AG09319 (cell line): ENCODE data around the gene APLP2.

Source experiments
- DNase-seq: peaks from one replicate; pipeline ENCODE4 v3.0.0-alpha.2; 2010; ENCODE audit warnings: low read depth; ENCODE audit errors: extremely low read depth
- TF ChIP-seq, protein P1 (sequence below): IDR thresholded peaks from 2 replicates; pipeline ENCODE4 v1.5.1; 2011; ENCODE audit warnings: low read depth, mild to moderate bottlenecking, inconsistent platforms, low read length, moderate library complexity

Gene APLP2

DNA sequence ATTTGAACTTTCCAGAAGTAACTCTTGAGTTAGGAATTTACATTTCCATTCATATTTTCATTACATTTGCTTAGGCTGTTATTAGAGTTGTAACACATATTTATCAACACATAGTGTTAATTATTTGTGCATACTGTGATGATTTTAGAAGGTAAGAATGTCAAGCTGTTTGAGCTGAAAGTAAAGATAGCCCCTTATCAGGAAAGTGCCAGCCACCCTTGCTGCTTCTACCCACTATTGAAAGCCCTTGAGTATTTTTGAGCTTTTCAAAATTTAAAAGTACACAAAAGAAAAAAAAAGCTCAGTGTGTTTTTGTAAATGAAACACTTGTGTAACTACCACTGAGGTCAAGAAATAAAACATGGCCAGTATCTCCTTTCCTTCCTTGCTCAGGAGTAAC lies 8.0 kb downstream of the APLP2 start:
- DNase-seq = no peak
- TF ChIP-seq, protein P1, sequence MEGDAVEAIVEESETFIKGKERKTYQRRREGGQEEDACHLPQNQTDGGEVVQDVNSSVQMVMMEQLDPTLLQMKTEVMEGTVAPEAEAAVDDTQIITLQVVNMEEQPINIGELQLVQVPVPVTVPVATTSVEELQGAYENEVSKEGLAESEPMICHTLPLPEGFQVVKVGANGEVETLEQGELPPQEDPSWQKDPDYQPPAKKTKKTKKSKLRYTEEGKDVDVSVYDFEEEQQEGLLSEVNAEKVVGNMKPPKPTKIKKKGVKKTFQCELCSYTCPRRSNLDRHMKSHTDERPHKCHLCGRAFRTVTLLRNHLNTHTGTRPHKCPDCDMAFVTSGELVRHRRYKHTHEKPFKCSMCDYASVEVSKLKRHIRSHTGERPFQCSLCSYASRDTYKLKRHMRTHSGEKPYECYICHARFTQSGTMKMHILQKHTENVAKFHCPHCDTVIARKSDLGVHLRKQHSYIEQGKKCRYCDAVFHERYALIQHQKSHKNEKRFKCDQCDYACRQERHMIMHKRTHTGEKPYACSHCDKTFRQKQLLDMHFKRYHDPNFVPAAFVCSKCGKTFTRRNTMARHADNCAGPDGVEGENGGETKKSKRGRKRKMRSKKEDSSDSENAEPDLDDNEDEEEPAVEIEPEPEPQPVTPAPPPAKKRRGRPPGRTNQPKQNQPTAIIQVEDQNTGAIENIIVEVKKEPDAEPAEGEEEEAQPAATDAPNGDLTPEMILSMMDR = no peak

DNA sequence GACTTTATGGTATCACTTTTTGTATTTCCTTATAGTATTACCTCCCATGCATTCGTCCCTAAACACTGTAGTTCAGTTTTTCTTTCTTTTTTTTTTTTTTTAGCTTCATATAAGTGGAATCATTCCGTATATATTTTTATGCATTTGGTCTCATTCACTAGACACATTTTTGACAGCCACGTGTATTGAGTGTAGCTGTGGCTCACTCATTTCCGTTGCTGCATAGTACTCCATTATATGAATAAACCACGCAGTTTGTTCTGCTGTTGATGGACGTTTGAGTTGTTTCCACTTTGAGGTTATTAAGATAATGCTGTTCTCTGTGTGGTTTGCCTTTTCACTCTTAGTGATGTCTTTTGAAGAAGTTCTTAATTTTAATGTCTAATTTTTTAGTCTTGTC lies 8.4 kb downstream of the APLP2 start:
- DNase-seq = no peak
- TF ChIP-seq, protein P1 = no peak

DNA sequence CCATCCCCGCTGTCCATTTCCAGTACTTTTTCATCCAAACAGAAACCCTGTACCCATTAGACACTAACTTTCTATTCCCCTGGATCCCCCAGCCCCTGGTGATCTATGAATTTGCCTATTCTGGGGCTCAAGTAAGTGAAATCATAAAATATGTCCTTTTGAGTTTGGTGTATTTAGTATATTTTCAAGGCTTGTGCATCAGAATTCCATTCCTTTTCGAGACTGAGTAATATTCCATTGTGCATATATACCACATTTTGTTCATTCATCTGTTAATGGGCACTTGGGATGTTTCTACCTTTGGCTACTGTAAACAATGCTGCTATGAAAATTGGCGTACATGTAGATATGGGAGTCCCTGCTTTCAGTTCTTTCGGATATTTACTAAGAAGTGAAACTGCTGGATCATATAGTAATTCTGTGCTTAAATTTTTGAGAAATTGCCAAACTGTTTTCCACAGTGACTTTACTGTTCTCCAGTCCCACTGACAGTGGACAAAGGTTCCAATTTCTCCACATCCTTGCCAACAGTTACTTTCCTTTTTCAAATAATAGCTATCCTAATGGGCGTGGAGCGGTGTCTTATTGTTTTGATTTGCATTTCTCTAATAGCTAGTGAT lies 16.1 kb downstream of the APLP2 start:
- TF ChIP-seq, protein P1 = no peak
- no peak for DNase-seq

DNA sequence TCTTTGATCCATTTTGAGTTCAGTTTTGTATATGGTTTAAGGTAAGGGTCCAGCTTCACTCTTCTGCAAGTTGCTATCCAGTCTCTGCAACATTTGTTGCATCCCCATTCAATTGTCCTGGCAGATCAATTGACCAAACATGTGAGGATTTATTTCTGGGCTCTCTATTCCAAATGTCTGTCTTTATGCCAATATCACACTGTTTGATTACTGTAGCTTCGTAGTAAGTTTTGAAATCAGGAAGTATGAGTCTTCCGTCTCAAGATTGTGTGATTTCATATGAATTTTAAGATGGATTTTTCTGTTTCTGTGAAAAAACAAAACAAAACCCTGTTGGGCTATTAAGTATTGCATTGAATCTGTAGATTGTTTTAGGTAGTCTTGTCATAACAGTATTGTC lies 17.0 kb downstream of the APLP2 start:
- TF ChIP-seq, protein P1 = no peak
- DNase-seq = no peak

DNA sequence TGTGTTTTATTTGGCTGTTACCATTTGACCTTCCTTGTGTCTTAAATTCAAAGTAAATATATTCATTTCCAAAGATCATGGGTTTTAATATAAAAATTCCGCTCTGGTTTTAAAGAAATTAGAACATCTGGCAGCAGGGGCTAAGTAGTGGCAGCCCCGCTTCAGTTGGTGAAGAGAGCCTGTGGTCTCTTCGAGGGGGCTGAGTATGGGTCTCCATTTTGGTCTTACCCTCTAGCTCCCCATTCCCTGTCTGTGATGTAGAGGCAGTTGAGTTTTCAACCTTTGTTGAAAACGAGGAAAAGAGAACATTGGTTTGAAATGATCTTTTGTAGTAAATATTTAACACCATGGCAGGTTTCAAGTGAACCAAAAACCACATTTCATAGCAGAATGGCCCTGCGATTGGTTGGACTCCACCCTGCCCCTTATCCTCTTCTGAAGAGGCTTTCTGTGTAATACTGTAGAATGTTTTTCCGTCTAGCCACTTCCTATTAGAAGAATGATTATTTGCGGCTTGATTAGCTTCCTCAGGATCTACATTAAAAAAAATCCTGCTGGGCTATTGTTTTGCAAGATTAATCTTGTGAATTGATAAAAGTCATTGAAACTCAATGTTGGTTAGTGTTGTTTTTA lies 17.7 kb downstream of the APLP2 start:
- DNase-seq = no peak
- TF ChIP-seq, protein P1 = no peak

DNA sequence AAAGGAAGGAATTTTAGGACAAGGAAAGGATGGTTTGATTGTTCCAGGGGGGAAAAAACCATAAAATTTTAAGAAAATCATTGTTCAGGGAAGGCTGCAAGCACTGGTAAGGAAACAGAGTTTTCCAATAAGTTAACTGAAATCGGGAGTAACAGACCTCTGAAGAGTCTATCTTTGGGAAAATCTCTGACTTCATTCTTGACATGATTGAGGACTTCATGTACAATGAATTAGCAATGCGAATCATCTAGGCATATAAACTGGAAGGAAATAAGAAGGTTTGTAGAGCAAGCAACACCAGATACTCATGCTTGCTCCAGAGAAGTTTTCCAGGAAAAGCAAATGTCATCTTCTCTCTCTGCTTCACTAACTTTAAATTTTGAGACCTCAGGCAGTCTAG lies 18.5 kb downstream of the APLP2 start:
- TF ChIP-seq, protein P1 = no peak
- DNase-seq = no peak

DNA sequence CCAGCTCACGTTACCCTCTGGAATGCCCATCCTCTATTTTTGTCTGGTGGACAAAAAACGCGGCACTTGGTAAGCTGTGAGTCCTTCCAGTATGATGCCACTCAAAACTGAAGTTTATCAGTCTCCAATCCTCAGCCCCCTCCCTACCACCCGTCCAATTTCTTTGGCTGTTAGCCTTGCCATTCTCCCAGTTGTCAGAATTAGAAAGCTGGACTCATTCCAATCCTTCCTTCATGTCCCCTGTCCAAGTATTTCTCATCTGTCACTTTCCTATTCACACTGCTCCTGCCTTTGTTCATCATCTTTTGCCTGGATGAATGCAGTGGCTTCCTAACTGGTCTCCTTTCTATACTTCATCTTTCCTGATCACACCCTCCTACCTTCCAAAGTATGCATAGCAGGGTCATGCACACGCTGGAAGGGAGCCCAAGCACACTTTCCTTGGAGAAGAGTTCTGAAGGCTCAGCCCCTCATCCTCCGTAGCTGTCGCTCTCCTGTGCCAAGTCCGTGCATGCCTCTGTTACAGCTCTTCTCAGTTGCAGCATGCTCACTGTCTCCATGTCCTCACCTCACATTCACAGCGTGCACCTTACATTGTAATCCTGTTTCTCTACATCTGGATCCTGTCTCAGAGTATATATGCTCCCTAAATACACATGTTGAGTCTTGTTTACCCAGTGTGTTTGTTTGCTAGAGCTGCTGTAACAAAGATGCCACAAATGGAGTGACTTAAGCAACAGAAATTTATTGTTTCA lies 19.4 kb downstream of the APLP2 start:
- no peak for DNase-seq
- TF ChIP-seq, protein P1 = no peak
